ENCODE results near the gene PIK3R1. TPM values are rescaled to one million over a fixed set of nuclear protein-coding genes. Genes with fewer than 3 reads are reported as not detected.

The PIK3R1 gene
- total and polyA plus RNA-seq, 10 of the 15 experiments (the other 5 are each of a cell fraction or from before 2014, with no cell fraction given): 7.8 to 38.4 (median 15.7) TPM

GRCh38 chr5:68253624-68254585 lies 38.3 kb downstream of the PIK3R1 start:
- SMC1A ChIA-PET (ENCODE audit: uncharacterized antibody, unreplicated experiment): interaction anchor here (0.6 to 9.9 kb wide), 23 partner anchors 8 to 1034 kb away, joined by 3 to 118 read pairs (median 4); no protein-coding TSS in a partner anchor
- DNase-seq (ENCODE audit: low read depth, low spot score) (no peak), ATAC-seq (no peak), FAIRE-seq (no peak)
- Histone ChIP-seq H2AFZ (ENCODE audit: control insufficient read depth, low read depth, low read length) (no peak overlapping the region), H3K36me3 (ENCODE audit: control insufficient read depth in 2 of 2, insufficient read depth in 2 of 2, low read length in 1 of 2) (no peaks in the 10 kb centered on the region; a peak in 1 of 4 replicates), H3K79me2 (ENCODE audit: control insufficient read depth, insufficient read depth, low read length) (peaks cover 17% of the 10 kb centered on the region), H3K9me3 (replicated peaks; ENCODE audit: control insufficient read depth, insufficient read depth, low read length) (no peaks in the 10 kb centered on the region), H3K4me3 (no peak overlapping the region), H3K27ac (ENCODE audit: control insufficient read depth, insufficient read depth) (no peak overlapping the region), H3K27me3 (replicated peaks in 1 of 2; ENCODE audit: control insufficient read depth in 2 of 2, insufficient read depth in 2 of 2, low read length in 1 of 2) (no peaks in the 10 kb centered on the region), H3K9ac (ENCODE audit: control insufficient read depth, insufficient read depth, low read length) (no peak overlapping the region), H4K20me1 (ENCODE audit: control insufficient read depth, insufficient read depth) (peaks cover 4% of the 10 kb centered on the region), H3K4me1 (ENCODE audit: control insufficient read depth, insufficient read depth, low read length) (no peaks in the 10 kb centered on the region), H3K4me2 (ENCODE audit: control insufficient read depth, insufficient read depth) (no peak overlapping the region)
- 73% methylated on average over 6 of the region's 6 CpGs for WGBS (ENCODE audit: insufficient coverage, insufficient replicate concordance, low lambda C conversion rate, missing lambda C conversion rate)
- CTCF ChIA-PET: interaction anchor here (0.7 to 6.6 kb wide), 22 partner anchors 8 to 1008 kb away, joined by 3 to 73 read pairs (median 4); partner anchors contain the start of gene PIK3R1
- RAD21 ChIA-PET (ENCODE audit: unreplicated experiment): interaction anchor here (0.6 to 2.3 kb wide), 8 partner anchors 32 to 1092 kb away, joined by 3 to 22 read pairs (median 4); no protein-coding TSS in a partner anchor
- in situ Hi-C loops (cut with MboI): loop anchor here (5.0 kb wide), 1 partner anchor 1007 kb away; no protein-coding TSS in a partner anchor
- TF ChIP-seq POLR2A (IDR thresholded peaks at IDR 0.05; ENCODE audit: low read depth, low read length) (no peak), CBFB (IDR thresholded peaks at IDR 0.05; ENCODE audit: low read depth) (no peak), PAX5 (IDR thresholded peaks at IDR 0.05; ENCODE audit: borderline replicate concordance, low read depth, low read length) (no peak)
- no TSS peak for BruUV-seq (replicated peaks)
- POLR2A ChIA-PET: interaction anchor here (0.6 to 0.7 kb wide), 2 partner anchors 10 to 18 kb away, joined by 4 to 6 read pairs; no protein-coding TSS in a partner anchor
- intact Hi-C loops (cut with micrococcal nuclease; ENCODE audit: unreplicated experiment): loop anchor here (2.0 to 10.0 kb wide), 4 partner anchors 447 to 1099 kb away; no protein-coding TSS in a partner anchor

- SMC1A ChIA-PET (ENCODE audit: uncharacterized antibody, unreplicated experiment): interaction anchor here (0.6 to 9.9 kb wide), 14 partner anchors 8 to 1015 kb away, joined by 3 to 118 read pairs (median 4); partner anchors contain the start of gene PIK3R1
- H3K4me2 ChIP-seq (ENCODE audit: control insufficient read depth, insufficient read depth): no peak overlapping the region; the same call in 1 of the 2 replicates
- H3K4me3 ChIP-seq: no peak overlapping the region
- ATAC-seq (no peak), FAIRE-seq (no peak), DNase-seq (ENCODE audit: low read depth, low spot score) (no peak)
- H3K27me3 ChIP-seq (replicated peaks in 1 of 2; ENCODE audit: control insufficient read depth in 2 of 2, insufficient read depth in 2 of 2, low read length in 1 of 2): no peaks in the 10 kb centered on the region
- H3K9me3 ChIP-seq (replicated peaks; ENCODE audit: control insufficient read depth, insufficient read depth, low read length): no peaks in the 10 kb centered on the region
- in situ Hi-C loops (cut with MboI) (loop anchor here (5.0 kb wide), 1 partner anchor 1008 kb away; no protein-coding TSS in a partner anchor), intact Hi-C loops (cut with micrococcal nuclease; ENCODE audit: unreplicated experiment) (loop anchor here (5.0 to 10.0 kb wide), 3 partner anchors 448 to 1100 kb away; no protein-coding TSS in a partner anchor)
- RAD21 ChIA-PET (ENCODE audit: unreplicated experiment): interaction anchor here (0.7 to 1.9 kb wide), 7 partner anchors 12 to 1008 kb away, joined by 3 to 8 read pairs (median 5); partner anchors contain the start of gene PIK3R1
- POLR2A ChIA-PET: interaction anchor here (0.6 to 0.8 kb wide), 2 partner anchors 27 to 39 kb away, joined by 3 to 4 read pairs; partner anchors contain the start of gene PIK3R1
- no peak overlapping the region for H3K27ac ChIP-seq (ENCODE audit: control insufficient read depth, insufficient read depth)
- no peak overlapping the region for H2AFZ ChIP-seq (ENCODE audit: control insufficient read depth, low read depth, low read length)
- H3K4me1 ChIP-seq (ENCODE audit: control insufficient read depth, insufficient read depth, low read length): no peaks in the 10 kb centered on the region
- BruUV-seq (replicated peaks): no TSS peak
- WGBS (ENCODE audit: insufficient coverage, insufficient replicate concordance, low lambda C conversion rate, missing lambda C conversion rate): 65% methylated on average over 1 of the region's 1 CpG
- CTCF ChIA-PET: interaction anchor here (1.0 to 6.6 kb wide), 9 partner anchors 8 to 1009 kb away, joined by 3 to 73 read pairs (median 3); no protein-coding TSS in a partner anchor
- peaks cover 4% of the 10 kb centered on the region for H4K20me1 ChIP-seq (ENCODE audit: control insufficient read depth, insufficient read depth)
- H3K36me3 ChIP-seq (ENCODE audit: control insufficient read depth in 2 of 2, insufficient read depth in 2 of 2, low read length in 1 of 2): no peaks in the 10 kb centered on the region; a peak in 1 of 4 replicates
- TF ChIP-seq IRF5 (IDR thresholded peaks at IDR 0.05; ENCODE audit: borderline replicate concordance): no peak
- no peak for TF ChIP-seq ZNF384 (IDR thresholded peaks at IDR 0.05; ENCODE audit: borderline replicate concordance, low read depth, low read length)
- TF ChIP-seq RELA (IDR thresholded peaks at IDR 0.05; ENCODE audit: borderline replicate concordance, partially characterized antibody): no peak
- peaks cover 17% of the 10 kb centered on the region for H3K79me2 ChIP-seq (ENCODE audit: control insufficient read depth, insufficient read depth, low read length)
- no peak overlapping the region for H3K9ac ChIP-seq (ENCODE audit: control insufficient read depth, insufficient read depth, low read length)
Observed at GRCh38 chr5:68254810-68255209, 39.3 kb downstream of the PIK3R1 start.

Data from GM12878 (cell line).